Erythroblast (primary cell): ENCODE measurements around the gene FPGS.
A peak's percentile ranks its signal among the peaks of the same experiment; 100 is the strongest.
"Not testable (repeated sequence)": the region's sequence is repeated elsewhere in the genome, so short reads cannot be mapped to it uniquely, and the experiment has no call there.

ENCODE experiments used
- DNase-seq, 2 experiments: peaks; one replicate each; lab custom pipeline; 2025; lab: John Stamatoyannopoulos, UW
- GATA1 ChIP-seq: IDR thresholded peaks from 2 replicates; pipeline ENCODE4 v1.6.1; 2011; ENCODE audit warnings: low read depth, mild to moderate bottlenecking, control low read depth, low read length, moderate library complexity
- POLR2A ChIP-seq: IDR thresholded peaks from 2 replicates; pipeline ENCODE4 v1.6.1; 2011; ENCODE audit warnings: mild to moderate bottlenecking, low read length

The FPGS gene, protein sequence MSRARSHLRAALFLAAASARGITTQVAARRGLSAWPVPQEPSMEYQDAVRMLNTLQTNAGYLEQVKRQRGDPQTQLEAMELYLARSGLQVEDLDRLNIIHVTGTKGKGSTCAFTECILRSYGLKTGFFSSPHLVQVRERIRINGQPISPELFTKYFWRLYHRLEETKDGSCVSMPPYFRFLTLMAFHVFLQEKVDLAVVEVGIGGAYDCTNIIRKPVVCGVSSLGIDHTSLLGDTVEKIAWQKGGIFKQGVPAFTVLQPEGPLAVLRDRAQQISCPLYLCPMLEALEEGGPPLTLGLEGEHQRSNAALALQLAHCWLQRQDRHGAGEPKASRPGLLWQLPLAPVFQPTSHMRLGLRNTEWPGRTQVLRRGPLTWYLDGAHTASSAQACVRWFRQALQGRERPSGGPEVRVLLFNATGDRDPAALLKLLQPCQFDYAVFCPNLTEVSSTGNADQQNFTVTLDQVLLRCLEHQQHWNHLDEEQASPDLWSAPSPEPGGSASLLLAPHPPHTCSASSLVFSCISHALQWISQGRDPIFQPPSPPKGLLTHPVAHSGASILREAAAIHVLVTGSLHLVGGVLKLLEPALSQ

DNA sequence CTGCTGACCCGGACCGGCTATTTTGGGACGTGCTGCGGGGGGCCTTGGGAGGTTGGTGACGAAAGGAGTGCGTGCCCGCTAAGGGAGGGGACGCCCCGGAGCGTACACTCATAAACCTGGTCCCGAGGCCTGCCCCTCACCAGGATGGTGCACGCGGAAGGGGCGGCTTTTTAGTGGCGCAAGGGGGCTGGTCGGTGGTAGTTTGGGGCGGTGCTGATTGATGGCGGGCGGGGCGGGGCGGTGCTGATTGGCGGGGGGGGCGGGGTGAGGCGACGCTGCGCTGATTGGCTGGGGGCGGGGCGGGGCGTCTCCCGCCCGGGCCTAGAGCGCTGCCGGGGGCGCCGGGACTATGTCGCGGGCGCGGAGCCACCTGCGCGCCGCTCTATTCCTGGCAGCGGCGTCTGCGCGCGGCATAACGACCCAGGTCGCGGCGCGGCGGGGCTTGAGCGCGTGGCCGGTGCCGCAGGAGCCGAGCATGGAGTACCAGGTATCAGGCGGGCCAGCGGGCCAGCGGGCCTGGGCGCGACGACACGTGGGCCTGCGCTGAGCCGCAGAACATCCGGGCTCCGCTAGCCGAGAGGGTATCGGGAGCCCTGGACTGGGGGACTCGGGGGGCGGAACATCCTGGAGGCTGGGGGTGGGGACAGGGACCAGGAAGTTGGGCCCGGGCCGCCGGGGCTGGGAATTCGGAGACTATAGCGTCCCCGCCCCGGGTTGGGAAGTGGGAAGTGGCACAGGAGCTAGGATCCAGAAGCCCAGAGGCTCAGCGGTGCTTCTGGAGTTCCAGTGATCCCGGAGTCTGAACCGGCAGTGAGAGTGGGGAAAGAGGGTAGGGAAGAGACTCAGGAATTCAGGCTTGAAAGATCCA is at the start of gene FPGS:
Gene FPGS (plus strand): TSS at position 307 of the 868 bp plus-strand sequence. CDS start 43 bp downstream, at position 350.
- TF ChIP-seq POLR2A (peak; percentile 60), GATA1 (no peak)
- DNase-seq: peak; percentile 90 to 93

DNA sequence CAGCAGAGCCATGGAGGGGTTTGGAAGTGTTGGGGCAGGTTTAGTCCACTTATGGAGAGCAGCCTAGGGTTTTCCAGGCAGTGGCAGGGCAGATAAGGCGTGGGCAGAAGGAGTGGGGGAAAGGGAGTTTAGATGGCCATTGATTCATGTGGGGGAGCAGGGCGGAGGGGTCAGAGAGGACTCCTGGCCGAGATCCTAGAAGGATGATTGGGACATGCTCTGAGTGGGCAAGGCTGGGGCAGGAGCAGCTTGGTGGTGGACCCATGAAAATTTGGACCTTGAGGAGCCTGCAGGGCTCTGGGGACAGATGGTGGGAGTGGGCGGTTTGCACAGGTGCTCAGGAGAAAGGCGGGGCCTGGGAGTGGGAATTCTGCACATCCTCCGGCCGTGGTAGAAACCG is 49.5 kb upstream of the FPGS start:
- DNase-seq: no peak
- TF ChIP-seq POLR2A (no peak), GATA1 (no peak)

DNA sequence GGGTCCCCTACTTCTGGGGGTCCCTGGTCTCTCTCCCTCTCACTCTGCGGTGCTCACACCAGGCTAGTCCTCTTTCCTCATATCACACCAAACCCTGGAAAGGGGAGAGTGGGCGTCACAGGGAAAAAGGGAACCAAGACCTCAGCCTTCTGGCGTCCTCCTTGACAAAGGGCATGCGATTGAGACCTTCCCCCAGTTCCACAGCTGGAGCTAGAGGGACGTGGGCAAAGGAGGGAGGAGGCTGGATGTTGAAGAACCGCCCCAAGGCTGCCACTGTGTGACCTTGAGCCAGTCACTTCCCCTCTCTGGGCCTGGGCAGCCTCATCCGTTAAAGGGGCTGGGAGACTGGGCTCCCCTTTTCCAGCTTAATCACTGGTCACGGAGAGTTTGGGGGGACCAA is 49.1 kb upstream of the FPGS start:
- no peak for DNase-seq
- no peak for TF ChIP-seq GATA1
- no peak for TF ChIP-seq POLR2A

DNA sequence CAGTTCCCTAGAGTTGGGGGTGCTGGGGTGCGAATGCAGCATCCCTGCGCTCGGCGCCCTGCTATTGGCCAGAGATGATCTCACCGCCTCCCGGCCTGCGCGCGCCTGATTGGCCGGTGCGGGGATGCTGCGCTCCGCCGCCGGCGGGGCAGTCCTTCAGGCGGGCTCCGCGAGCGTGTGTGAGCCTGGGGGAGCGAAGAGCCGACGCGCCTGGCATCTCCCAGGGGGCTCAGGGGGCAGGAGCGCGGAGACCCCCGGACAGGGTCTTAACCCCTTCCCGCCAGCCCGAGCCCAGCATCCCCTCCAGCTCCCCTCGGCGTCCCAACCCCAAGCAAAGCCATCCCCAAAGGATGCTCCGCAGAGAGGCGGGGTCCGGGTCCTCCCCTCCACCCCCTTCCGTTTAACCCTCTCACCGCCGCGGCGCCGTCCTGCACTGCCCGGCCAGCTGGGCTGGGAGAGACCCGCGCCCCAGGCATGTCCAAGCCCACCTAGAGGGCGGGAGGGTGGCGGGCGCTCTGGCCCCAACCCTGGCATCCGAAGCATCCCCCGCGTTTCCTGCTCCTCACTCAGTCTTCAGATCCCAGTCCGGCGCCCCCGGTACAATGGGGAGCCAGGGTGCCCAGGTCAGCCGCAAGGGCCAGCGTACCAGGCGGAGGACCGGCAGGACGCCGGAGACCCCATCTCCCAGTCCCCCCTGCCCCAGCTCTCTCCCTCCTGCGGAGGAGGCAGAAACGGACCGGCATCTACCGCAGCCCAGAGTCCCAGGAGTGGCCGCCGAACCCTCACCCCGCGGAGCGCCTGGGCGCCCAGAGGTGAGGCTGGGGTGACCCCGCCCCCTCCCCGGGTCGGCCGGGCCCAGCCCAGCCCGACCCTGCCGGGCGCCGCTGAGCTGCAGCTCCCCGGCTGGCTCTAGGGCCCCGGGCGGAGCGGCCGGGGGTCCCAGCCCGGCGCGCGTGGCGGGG is 48.3 kb upstream of the FPGS start:
- no peak for DNase-seq
- TF ChIP-seq POLR2A (no peak), GATA1 (no peak)

DNA sequence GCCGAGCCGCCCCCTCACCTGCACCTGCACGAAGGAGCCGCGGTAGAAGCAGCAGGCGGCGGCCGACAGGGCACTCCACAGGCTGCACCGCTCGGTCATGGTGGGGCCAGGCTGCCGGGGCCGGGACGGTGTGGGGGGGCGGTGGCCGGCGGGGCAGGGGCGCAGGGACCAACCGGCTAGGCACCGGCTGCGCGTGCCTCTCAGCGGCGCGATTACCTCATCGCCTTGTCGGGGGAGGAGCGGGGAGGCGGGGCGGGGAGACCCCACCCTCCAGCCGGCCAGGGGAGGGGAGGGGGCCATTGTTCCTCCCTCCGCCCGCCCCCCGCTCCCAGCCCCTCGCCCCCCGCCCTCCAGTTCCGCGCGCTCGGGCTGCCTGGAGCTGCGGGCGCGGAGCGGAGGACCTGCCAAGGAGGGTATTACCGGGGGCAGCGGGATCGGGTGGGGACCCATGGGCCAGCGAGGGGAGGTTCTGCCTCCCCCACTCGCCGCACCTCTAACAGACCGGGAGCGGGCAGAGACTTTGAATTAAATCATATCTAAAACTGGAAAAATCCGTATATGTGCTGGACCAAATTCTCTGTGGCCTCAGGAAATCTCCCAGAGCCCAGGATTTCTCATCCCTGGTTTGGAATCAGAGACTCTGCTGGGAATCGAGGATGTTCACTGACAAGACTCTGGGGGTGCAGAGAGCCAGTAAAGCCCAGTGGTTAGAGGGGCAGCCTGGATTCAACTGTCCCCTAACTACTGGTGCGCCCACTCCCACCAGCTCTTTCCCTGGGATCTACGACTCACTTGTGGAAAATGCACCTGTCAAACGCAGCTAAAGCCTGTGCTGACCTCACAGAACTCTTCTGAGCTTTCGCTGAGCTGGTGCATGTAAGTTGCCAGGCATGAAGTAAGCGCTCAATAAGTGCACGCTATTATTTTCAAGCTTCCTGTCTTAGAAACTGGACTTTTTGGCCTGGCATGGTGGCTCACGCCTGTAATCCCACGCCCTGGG is 47.3 kb upstream of the FPGS start:
- TF ChIP-seq POLR2A: no peak
- TF ChIP-seq GATA1: no peak
- no peak for DNase-seq

DNA sequence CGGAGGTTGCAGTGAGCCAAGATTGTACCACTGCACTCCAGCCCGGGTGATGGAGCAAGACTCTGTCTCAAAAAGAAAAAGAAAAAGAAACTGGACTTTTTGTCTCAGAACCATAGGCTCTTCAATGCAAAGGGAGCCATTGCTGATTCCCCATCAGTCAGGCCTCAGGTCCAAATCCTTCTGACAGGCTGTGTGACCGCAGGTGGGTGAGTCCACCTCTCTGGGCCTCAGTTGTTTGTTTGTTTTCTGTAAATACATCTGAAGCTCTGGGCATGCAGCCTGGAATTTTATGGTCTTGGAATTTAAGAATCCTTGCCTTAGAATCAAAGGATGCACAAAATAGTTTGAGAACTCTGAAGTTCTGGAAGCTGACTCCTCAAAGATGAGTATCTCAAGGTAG is 46.4 kb upstream of the FPGS start:
- no peak for DNase-seq
- no peak for TF ChIP-seq POLR2A
- no peak for TF ChIP-seq GATA1

DNA sequence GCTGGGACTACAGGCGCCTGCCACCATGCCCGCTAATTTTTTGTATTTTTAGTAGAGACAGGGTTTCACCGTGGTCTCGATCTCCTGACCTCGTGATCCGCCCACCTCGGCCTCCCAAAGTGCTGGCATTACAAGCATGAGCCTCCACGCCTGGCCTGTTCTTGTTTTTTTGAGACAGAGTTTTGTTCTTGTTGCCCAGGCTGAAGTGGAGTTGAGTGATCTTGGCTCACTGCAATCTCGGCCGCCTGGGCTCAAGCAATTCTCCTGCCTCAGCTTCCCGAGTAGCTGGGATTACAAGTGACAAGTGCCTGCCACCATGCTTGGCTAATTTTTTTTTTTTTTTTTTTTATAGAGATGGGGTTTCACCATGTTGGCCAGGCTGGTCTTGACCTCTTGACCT is 45.9 kb upstream of the FPGS start:
- DNase-seq: not testable (repeated sequence)

DNA sequence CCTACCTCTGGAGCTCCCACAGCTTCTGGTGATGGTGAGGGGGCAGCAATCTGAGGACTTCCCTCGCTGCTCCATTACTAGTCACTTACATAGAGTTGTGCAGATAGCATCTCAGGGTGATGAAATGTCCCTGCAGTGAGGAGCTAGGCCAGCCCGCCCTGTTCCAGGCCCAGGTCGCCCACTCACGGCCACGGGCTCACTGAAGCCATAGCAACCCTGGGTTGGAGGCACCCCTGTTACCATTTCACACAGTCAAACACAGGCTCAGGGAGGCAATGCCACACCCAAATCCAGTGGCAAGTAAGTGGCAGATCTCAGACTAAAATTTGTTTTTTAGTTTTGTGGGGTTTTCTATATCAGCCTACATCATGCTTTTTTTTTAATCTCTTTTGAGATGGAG is 43.8 kb upstream of the FPGS start:
- peak; percentile 48 to 73 for DNase-seq
- TF ChIP-seq POLR2A (no peak), GATA1 (no peak)

DNA sequence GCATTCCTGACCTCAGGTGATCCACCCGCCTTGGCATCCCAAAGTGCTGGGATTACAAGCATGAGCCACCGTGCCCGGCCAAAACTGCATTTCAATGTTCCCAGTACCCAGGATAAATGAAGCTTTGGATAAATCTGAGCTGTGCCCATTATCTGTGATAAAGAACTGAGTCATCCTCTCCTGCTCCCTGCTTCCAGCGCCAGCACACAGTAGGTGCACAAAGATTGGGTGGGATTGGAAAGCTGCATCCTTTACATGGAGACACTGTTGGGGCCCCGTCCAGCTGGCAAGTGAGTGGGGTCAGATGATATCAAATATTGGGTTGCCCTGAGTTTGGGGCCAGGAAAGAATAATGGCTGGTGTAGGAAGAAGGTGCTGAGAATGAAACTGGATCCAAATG is 41.6 kb upstream of the FPGS start:
- no peak for DNase-seq
- TF ChIP-seq POLR2A: no peak
- TF ChIP-seq GATA1: no peak

DNA sequence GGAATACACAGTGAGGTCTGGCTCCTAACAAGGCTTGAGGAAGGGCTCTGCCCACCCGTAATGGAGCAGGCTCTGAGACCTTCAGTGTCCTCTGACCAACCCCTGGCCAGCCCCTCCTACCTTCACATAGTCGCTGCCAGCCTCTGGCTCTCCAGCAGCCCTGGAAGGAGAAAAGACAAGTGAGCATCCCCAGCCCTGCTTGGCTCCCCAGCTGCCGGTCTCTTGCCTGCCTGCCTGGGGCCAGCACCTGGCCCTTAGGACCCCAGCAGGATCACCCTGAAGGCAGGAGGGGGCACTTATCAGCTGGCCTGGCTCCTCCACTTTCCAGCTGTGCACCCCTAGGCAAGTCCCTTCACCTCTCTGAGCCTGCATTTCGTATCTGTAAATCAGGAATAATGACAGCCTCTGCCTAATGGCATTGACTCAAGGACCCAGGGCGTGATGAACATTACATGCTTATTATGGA is 41.2 kb upstream of the FPGS start:
- DNase-seq: no peak
- no peak for TF ChIP-seq GATA1

DNA sequence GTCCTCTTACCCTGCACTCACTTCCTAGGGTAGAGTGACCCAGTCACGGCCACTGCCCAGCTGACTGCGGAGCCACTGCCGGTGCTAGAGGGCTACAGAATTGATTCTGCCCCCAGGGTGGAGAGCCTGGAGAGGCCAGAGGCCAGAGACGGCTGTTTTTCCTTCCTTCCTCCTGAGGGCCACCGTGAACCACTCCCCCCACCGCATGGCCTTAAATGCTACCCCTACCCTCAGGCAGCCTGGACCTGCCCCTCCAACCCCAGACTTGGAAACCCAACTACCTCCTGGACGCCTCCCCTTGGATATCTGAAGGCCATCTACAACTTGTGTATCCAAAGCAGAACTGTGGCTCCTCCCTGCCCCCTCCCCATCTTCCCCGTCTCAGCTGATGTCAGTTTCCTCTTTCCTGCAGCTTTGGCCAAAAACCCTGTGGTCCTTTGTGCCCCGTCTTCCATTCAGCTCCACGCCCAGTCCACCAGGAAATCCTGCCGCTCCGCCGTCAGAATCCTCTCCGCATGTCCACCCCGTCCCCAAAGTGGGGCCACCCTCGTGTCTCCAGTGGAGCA is 40.5 kb upstream of the FPGS start:
- TF ChIP-seq POLR2A: no peak
- no peak for TF ChIP-seq GATA1
- no peak for DNase-seq
